GM10266 (cell line): Measurements from ENCODE around the gene PTCD2.
"Not testable (repeated sequence)": the region's sequence is repeated elsewhere in the genome, so short reads cannot be mapped to it uniquely, and the experiment has no call there.

Source experiments
- DNase-seq: peaks from one replicate; pipeline ENCODE4 v3.0.0; 2012; ENCODE audit errors: extremely low spot score
- TF ChIP-seq, protein P1 (sequence below): IDR thresholded peaks from 2 replicates; pipeline ENCODE4 v1.5.1; 2012; ENCODE audit warnings: mild to moderate bottlenecking, low read depth; ENCODE audit not compliant: control insufficient read depth, insufficient read depth; ENCODE audit errors: missing control alignments

The PTCD2 gene

GRCh38 chr5:72290356-72291133, 29.6 kb upstream of the PTCD2 start:
- no peak for DNase-seq
- TF ChIP-seq, protein P1, sequence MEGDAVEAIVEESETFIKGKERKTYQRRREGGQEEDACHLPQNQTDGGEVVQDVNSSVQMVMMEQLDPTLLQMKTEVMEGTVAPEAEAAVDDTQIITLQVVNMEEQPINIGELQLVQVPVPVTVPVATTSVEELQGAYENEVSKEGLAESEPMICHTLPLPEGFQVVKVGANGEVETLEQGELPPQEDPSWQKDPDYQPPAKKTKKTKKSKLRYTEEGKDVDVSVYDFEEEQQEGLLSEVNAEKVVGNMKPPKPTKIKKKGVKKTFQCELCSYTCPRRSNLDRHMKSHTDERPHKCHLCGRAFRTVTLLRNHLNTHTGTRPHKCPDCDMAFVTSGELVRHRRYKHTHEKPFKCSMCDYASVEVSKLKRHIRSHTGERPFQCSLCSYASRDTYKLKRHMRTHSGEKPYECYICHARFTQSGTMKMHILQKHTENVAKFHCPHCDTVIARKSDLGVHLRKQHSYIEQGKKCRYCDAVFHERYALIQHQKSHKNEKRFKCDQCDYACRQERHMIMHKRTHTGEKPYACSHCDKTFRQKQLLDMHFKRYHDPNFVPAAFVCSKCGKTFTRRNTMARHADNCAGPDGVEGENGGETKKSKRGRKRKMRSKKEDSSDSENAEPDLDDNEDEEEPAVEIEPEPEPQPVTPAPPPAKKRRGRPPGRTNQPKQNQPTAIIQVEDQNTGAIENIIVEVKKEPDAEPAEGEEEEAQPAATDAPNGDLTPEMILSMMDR = no peak

DNA sequence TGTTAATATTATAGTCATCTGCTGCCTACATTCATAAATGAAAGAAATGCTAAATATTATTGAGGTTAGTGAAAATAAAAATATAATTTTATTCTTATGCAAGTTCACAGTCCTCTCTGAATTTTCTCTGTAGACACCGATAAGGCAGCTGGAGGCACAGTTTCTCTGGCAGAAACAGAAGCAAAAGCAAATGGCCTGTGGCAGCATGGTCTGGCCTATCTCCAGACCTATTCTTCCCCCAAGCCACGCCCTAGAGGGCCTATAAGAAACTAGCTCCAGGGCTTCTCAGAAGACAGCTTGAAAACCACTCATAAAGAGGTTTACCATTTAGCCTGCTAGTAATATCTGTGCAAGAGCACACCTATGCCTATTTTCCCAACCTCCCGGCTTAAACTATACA, 28.6 kb upstream of the PTCD2 start:
- DNase-seq = no peak
- TF ChIP-seq, protein P1 = no peak

- TF ChIP-seq, protein P1 = no peak
- DNase-seq = no peak
These were observed 27.8 kb upstream of the PTCD2 start for GRCh38 chr5:72292411-72292810.

- no peak for DNase-seq
- TF ChIP-seq, protein P1 = no peak
These were observed 26.6 kb upstream of the PTCD2 start for GRCh38 chr5:72293495-72294055.

DNA sequence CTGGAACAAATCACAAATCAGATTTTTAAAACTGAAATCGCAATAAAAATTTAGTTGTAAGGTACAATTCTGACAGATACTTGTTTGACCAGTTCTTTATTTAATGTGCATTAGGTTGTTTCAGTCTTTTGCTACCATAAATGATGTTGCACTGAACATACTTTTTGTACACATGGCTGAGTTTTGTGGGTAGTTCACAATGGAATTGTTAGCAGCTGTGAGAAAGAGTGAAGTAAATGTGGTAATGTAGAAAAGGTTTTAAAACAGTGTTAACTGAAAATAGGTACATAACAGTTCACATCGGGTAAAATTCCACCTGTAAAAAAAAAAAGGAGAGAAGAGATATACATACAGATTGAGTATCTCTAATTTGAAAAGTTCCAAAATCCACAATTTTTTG, 25.7 kb upstream of the PTCD2 start:
- TF ChIP-seq, protein P1 = no peak
- no peak for DNase-seq

- TF ChIP-seq, protein P1 = no peak
- no peak for DNase-seq
These were observed 24.6 kb upstream of the PTCD2 start for GRCh38 chr5:72295539-72295938.

DNA sequence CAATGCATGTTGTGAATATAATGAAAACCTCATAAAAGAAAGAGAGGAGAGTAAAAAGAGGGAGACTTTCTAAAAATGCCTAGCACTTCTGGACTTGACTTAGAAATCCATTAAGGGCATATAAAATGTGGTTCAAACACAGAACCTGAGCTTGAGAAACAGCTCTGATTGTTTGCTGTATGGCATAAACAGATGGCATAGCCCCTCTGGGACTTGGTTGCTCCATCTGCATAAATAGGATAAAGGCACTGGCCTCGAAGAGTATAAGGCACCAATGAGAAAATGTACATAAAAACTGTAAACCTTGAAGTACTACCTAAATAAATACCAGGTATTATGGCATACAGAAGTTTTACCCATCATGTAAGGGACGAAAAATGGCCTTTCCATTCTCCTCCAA, 23.9 kb upstream of the PTCD2 start:
- DNase-seq = no peak
- TF ChIP-seq, protein P1 = no peak

- not testable (repeated sequence) for DNase-seq
These were observed 22.0 kb upstream of the PTCD2 start for GRCh38 chr5:72298136-72298535.
